HG02571 (cell line): ENCODE results near the gene ERAS.
"Not testable (repeated sequence)": the region's sequence is repeated elsewhere in the genome, so short reads cannot be mapped to it uniquely, and the experiment has no call there.

ENCODE experiments used
- ATAC-seq: cut with Tn5 transposase; IDR thresholded peaks from one replicate; pipeline ENCODE4 v1.9.1; 2021; ENCODE audit warnings: mild to moderate bottlenecking, moderate library complexity; ENCODE audit not compliant: unreplicated experiment

Gene ERAS

GRCh38 chrX:48794911-48795515 lies 31.3 kb upstream of the ERAS start:
- no peak for ATAC-seq

- ATAC-seq: no peak
These were observed 28.0 kb upstream of the ERAS start for GRCh38 chrX:48798318-48798717.

- ATAC-seq: no peak
These were observed 25.6 kb upstream of the ERAS start for GRCh38 chrX:48800574-48801279.

- peak; percentile 83 for ATAC-seq
These were observed 24.8 kb upstream of the ERAS start, which contains the start of gene HDAC6 for GRCh38 chrX:48801280-48802088. TSS of gene HDAC6 (plus strand) at chrX:48802067. CDS start at chrX:48802693, 626 bp downstream.

GRCh38 chrX:48802089-48802904 lies 24.0 kb upstream of the ERAS start:
- ATAC-seq: peak; percentile 39

- no peak for ATAC-seq
These were observed 23.5 kb upstream of the ERAS start for GRCh38 chrX:48802905-48803200.

- ATAC-seq: no peak
These were observed 20.2 kb upstream of the ERAS start for GRCh38 chrX:48806081-48806480.

- ATAC-seq: no peak
These were observed 12.7 kb upstream of the ERAS start for GRCh38 chrX:48813644-48814043.

GRCh38 chrX:48814722-48815121 lies 11.6 kb upstream of the ERAS start:
- ATAC-seq: no peak

- ATAC-seq: no peak
These were observed 11.0 kb upstream of the ERAS start for GRCh38 chrX:48815266-48815665.

GRCh38 chrX:48816014-48816810 lies 10.1 kb upstream of the ERAS start:
- no peak for ATAC-seq

GRCh38 chrX:48818098-48818497 lies 8.2 kb upstream of the ERAS start:
- no peak for ATAC-seq

GRCh38 chrX:48818866-48819265 lies 7.4 kb upstream of the ERAS start:
- no peak for ATAC-seq

- not testable (repeated sequence) for ATAC-seq
These were observed 6.9 kb upstream of the ERAS start for GRCh38 chrX:48819394-48819793.

- no peak for ATAC-seq
These were observed 3.3 kb upstream of the ERAS start for GRCh38 chrX:48823053-48823452.

GRCh38 chrX:48824066-48824465 lies 2.2 kb upstream of the ERAS start:
- no peak for ATAC-seq

GRCh38 chrX:48826876-48827653 lies 752 bp downstream of the ERAS start:
- ATAC-seq: no peak

- no peak for ATAC-seq
These were observed 1.3 kb downstream of the ERAS start for GRCh38 chrX:48827654-48827968.

GRCh38 chrX:48829016-48829735 lies 2.9 kb downstream of the ERAS start:
- ATAC-seq: no peak
